K562 (cell line): ENCODE measurements around the gene ARFGEF2. TPM values are rescaled to one million over a fixed set of nuclear protein-coding genes. Genes with fewer than 3 reads are reported as not detected.
A peak's percentile ranks its signal among the peaks of the same experiment; 100 is the strongest.

Source experiments
- ATAC-seq: fragments of 200-7000 bp; cut with Tn5 transposase; 3 replicates; pipeline ENCODE4 v1.9.1; 2020; ENCODE audit warnings: moderate library complexity
- BruUV-seq: library from RNA; stranded (reverse); fragments of 400-500 nt; replicated peaks from 2 replicates; lab custom pipeline; 2021; lab: Mats Ljungman, UMichigan
- CTCF ChIA-PET: fragments of 300-600 bp; formaldehyde crosslinking; extraction: SDS; loops from one replicate; lab custom pipeline; 2021; ENCODE audit warnings: low intra/inter-chr PET ratio; lab: Yijun Ruan, JAX
- POLR2A ChIA-PET: fragments of 300-600, 350-650 bp; sonication (Branson Sonifier 250); formaldehyde crosslinking; extraction: SDS; loops from one replicate; lab custom pipeline; 2021; ENCODE audit warnings: antibody characterized with exemption, inconsistent platforms; lab: Yijun Ruan, JAX
- DNase-seq, 4 experiments: peaks; one replicate each; pipeline versions ENCODE4 v3.0.0 to v3.0.0-alpha.2; 2011 to 2018; ENCODE audit warnings: low spot score in 3 of 4, mixed read lengths in 3 of 4; ENCODE audit errors: extremely low read depth in 1 of 4
- FAIRE-seq: peaks from 2 replicates; lab custom pipeline; 2011; peaks lifted over from hg19 to GRCh38; lab: Jason Lieb, UNC
- H2AFZ ChIP-seq: 2 replicates; pipeline ENCODE4 v1.6.0; 2011; ENCODE audit warnings: low read depth, low read length, control low read depth, inconsistent platforms
- H3K27ac ChIP-seq: fragments of 200-600 bp; 3 replicates; pipeline ENCODE4 v1.8.0; 2011; ENCODE audit warnings: low read depth, mild to moderate bottlenecking, control low read depth, inconsistent platforms, low read length, moderate library complexity, mixed read lengths; ENCODE audit errors: extremely low read depth
- H3K27me3 ChIP-seq, 2 experiments: fragments of 300-600 bp in 1 of 2; 2 replicates in 1 of 2; 3 replicates in 1 of 2; pipeline versions ENCODE4 v1.6.0 to v1.8.0; 2011; ENCODE audit warnings: inconsistent platforms in 2 of 2, low read length in 2 of 2, mild to moderate bottlenecking in 1 of 2, mixed read lengths in 1 of 2, moderate library complexity in 1 of 2; ENCODE audit not compliant: control insufficient read depth in 2 of 2, insufficient read depth in 2 of 2
- H3K36me3 ChIP-seq: fragments of 300-600 bp; 3 replicates; pipeline ENCODE4 v1.8.0; 2011; ENCODE audit warnings: mild to moderate bottlenecking, low read length, inconsistent platforms; ENCODE audit not compliant: control insufficient read depth, insufficient read depth
- H3K4me1 ChIP-seq, 2 experiments: fragments of 200-600 bp in 1 of 2; replicated peaks in 1 of 2; 2 replicates in 1 of 2; 3 replicates in 1 of 2; pipeline versions ENCODE4 v1.5.1 to v1.8.0; 2011; ENCODE audit warnings: inconsistent platforms in 2 of 2, low read length in 2 of 2, mild to moderate bottlenecking in 1 of 2, mixed read lengths in 1 of 2, moderate library complexity in 1 of 2; ENCODE audit not compliant: control insufficient read depth in 2 of 2, insufficient read depth in 2 of 2
- H3K4me2 ChIP-seq: 2 replicates; pipeline ENCODE4 v1.6.1; 2011; ENCODE audit warnings: low read length, control low read depth, inconsistent platforms, mixed read lengths; ENCODE audit not compliant: insufficient read depth
- H3K4me3 ChIP-seq: fragments of 200-600 bp; sonication (generic), shearing (Covaris generic); 2 replicates; pipeline ENCODE4 v1.5.1; 2016; ENCODE audit warnings: control low read depth, inconsistent platforms
- H3K79me2 ChIP-seq: fragments of 200-600 bp; 3 replicates; pipeline ENCODE4 v1.8.0; 2011; ENCODE audit warnings: low read length, inconsistent platforms; ENCODE audit not compliant: control insufficient read depth, insufficient read depth
- H3K9ac ChIP-seq, 2 experiments: 2 replicates each; pipeline versions ENCODE4 v1.6.0 to v1.6.1; 2011; ENCODE audit warnings: low read depth in 2 of 2, low read length in 2 of 2, control low read depth in 1 of 2, inconsistent platforms in 1 of 2, mild to moderate bottlenecking in 1 of 2, mixed read lengths in 1 of 2; ENCODE audit not compliant: insufficient read depth in 1 of 2
- H3K9me1 ChIP-seq: one replicate; pipeline ENCODE4 v1.6.0; 2011; ENCODE audit warnings: inconsistent platforms, mild to moderate bottlenecking, low read length, moderate library complexity; ENCODE audit not compliant: control insufficient read depth, insufficient read depth
- H3K9me3 ChIP-seq: replicated peaks from 2 replicates; pipeline ENCODE4 v1.5.1; 2011; ENCODE audit warnings: low read depth, low read length, inconsistent platforms; ENCODE audit not compliant: control insufficient read depth, insufficient read depth
- H4K20me1 ChIP-seq: replicated peaks from 2 replicates; pipeline ENCODE4 v1.6.1; 2011; ENCODE audit warnings: low read length, inconsistent platforms, mixed read lengths; ENCODE audit not compliant: control insufficient read depth, insufficient read depth
- BRF2 ChIP-seq: IDR thresholded peaks from 3 replicates; pipeline ENCODE4 v1.6.1; 2011; ENCODE audit warnings: borderline replicate concordance, mild to moderate bottlenecking; ENCODE audit not compliant: insufficient read length, insufficient read depth
- CTCF ChIP-seq, 3 experiments: IDR thresholded peaks in 2 of 3; conservative IDR thresholded peaks in 1 of 3; 2 replicates each; pipeline ENCODE4 v1.5.1; 2011 to 2012; ENCODE audit warnings: low read length in 3 of 3, mild to moderate bottlenecking in 3 of 3, control low read depth in 2 of 3, improper control_type of control experiment in 1 of 3, inconsistent platforms in 1 of 3, low read depth in 1 of 3, mixed read lengths in 1 of 3, moderate library complexity in 1 of 3; ENCODE audit not compliant: insufficient read depth in 2 of 3
- CXXC5 ChIP-seq: fragments of 250-450 bp; sonication (Bioruptor Pico); IDR thresholded peaks from 2 replicates; pipeline ENCODE4 v1.8.0; 2022; ENCODE audit warnings: inconsistent platforms, mild to moderate bottlenecking, moderate library complexity
- EZH2 ChIP-seq: IDR thresholded peaks from 2 replicates; pipeline ENCODE4 v1.6.1; 2012; ENCODE audit warnings: low read depth, mild to moderate bottlenecking, inconsistent platforms, low read length, borderline replicate concordance
- FOXO4 ChIP-seq: fragments of 450-650 bp; formaldehyde crosslinking; IDR thresholded peaks from 2 replicates; pipeline ENCODE4 v1.4.0; 2020; ENCODE audit warnings: mild to moderate bottlenecking, moderate library complexity
- JUN ChIP-seq, 2 experiments: sonication (generic) in 1 of 2; formaldehyde crosslinking in 1 of 2; IDR thresholded peaks; 2 replicates each; pipeline versions ENCODE4 v1.6.1 to v1.8.0; 2012 to 2022; ENCODE audit warnings: borderline replicate concordance in 2 of 2, mild to moderate bottlenecking in 2 of 2, improper control_type of control experiment in 1 of 2, low read depth in 1 of 2, low read length in 1 of 2, missing genetic modification reagents in 1 of 2
- MIER1 ChIP-seq: fragments of 450-650 bp; IDR thresholded peaks from 2 replicates; pipeline ENCODE4 v1.6.1; 2016; ENCODE audit warnings: antibody characterized with exemption, mild to moderate bottlenecking, low read depth
- NCOA1 ChIP-seq: fragments of 450-650 bp; IDR thresholded peaks from 2 replicates; pipeline ENCODE4 v1.6.1; 2016; ENCODE audit warnings: low read depth
- RAD51 ChIP-seq: fragments of 450-650 bp; IDR thresholded peaks from 2 replicates; pipeline ENCODE4 v1.7.1; 2016; ENCODE audit warnings: low read depth, mild to moderate bottlenecking, borderline replicate concordance
- SNAPC5 ChIP-seq: fragments of 250-450 bp; sonication (Bioruptor Pico); IDR thresholded peaks from 2 replicates; pipeline ENCODE4 v1.8.0; 2021; ENCODE audit warnings: moderate library complexity, mild to moderate bottlenecking, inconsistent platforms
- ZBTB1 ChIP-seq: sonication (generic); formaldehyde crosslinking; IDR thresholded peaks from 2 replicates; pipeline ENCODE4 v1.8.1; 2023; ENCODE audit warnings: missing genetic modification reagents, low read depth, mild to moderate bottlenecking, borderline replicate concordance
- ZNF316 ChIP-seq: fragments of 450-650 bp; IDR thresholded peaks from 2 replicates; pipeline ENCODE4 v1.6.1; 2016
- ZNF589 ChIP-seq: fragments of 200-800 bp; sonication (Bioruptor generic); IDR thresholded peaks from 2 replicates; pipeline ENCODE4 v1.6.1; 2016; ENCODE audit warnings: low read depth, missing genetic modification characterization, missing compliant biosample characterization
- ZNF696 ChIP-seq: fragments of 250-450 bp; sonication (Bioruptor Pico); conservative IDR thresholded peaks from 2 replicates; pipeline ENCODE4 v1.4.0; 2020; ENCODE audit warnings: mild to moderate bottlenecking, moderate library complexity
- ZSCAN32 ChIP-seq: fragments of 450-650 bp; formaldehyde crosslinking; IDR thresholded peaks from 2 replicates; pipeline ENCODE4 v1.4.0; 2020; ENCODE audit warnings: mild to moderate bottlenecking, moderate library complexity
- WGBS: fragments of 100-300 bp; shearing (Covaris generic); methylation state at CpG from one replicate; pipeline ENCODE4 v1.1.6; 2016; ENCODE audit warnings: low coverage, mixed read lengths; ENCODE audit not compliant: insufficient coverage; ENCODE audit errors: missing lambda C conversion rate; 5-methylcytosine and 5-hydroxymethylcytosine counted together
- in situ Hi-C: fragments of 300-500 bp; cut with MboI; formaldehyde crosslinking; loops from 4 replicates; pipeline ENCODE4 v1.15.0; 2018; ENCODE audit warnings: inconsistent platforms, mixed read lengths
- intact Hi-C: fragments of 100-400 bp; cut with micrococcal nuclease; formaldehyde crosslinking; loops from 2 replicates; pipeline ENCODE4 v1.14.2; 2022
- polyA plus RNA-seq, 8 experiments: library from polyadenylated mRNA; depleted of rRNA in 4 of 8; stranded (reverse) in 5 of 8; unstranded in 3 of 8; fragments of >200 nt; fragmentation: Nextera tagmentation in 2 of 8; fragmentation: Illumina TruSeq in 1 of 8; extraction: Ambion mirVana in 2 of 8; extraction: Trizol in 1 of 8; gene quantifications; 2 replicates each; pipeline versions ENCODE4 v1.2.1 to v1.2.3, GENCODE V29; 2011 to 2014; ENCODE audit warnings: inconsistent platforms in 1 of 8, missing spikeins in 1 of 8
- total RNA-seq, 7 experiments: library from RNA; depleted of rRNA in 6 of 7; stranded (reverse); fragments of >200 nt in 6 of 7; fragmentation: Illumina TruSeq in 2 of 7; extraction: Trizol in 2 of 7; gene quantifications; 2 replicates each; pipeline versions ENCODE4 v1.2.1 to v1.2.3, GENCODE V29; 2011 to 2021; ENCODE audit warnings: low replicate concordance in 1 of 7

Gene ARFGEF2
- total and polyA plus RNA-seq, 9 of the 15 experiments (the other 6 are each of a cell fraction or from before 2014, with no cell fraction given), result 4.2 to 18.8 (median 13.7) TPM

GRCh38 chr20:49046087-49046900 lies 124.8 kb downstream of the ARFGEF2 start, which contains the start of gene CSE1L (continued):
- TF ChIP-seq ZBTB1 (no peak; the same call in 1 of the 2 replicates), FOXO4 (CRISPR knock-in tag) (no peak), CXXC5 (CRISPR knock-in tag) (peak; percentile 97), ZSCAN32 (0 out of 2 replicates have a peak, but pooled peaks have one; percentile 10)

GRCh38 chr20:49052334-49052733 lies 130.8 kb downstream of the ARFGEF2 start:
- H3K79me2 ChIP-seq, result peaks cover 100% of the 10 kb centered on the region
- H3K27ac ChIP-seq, result no peak overlapping the region
- no peaks in the 10 kb centered on the region for H3K27me3 ChIP-seq
- H3K9me1 ChIP-seq, result no peaks in the 10 kb centered on the region
- ATAC-seq, result peak; percentile 53
- BruUV-seq, result no TSS peak
- WGBS, result 52% methylated on average over 1 of the region's 1 CpG
- intact Hi-C loops (no loop called here), in situ Hi-C loops (no loop called here)
- FAIRE-seq, result no peak
- POLR2A ChIA-PET, result interaction anchor here (0.6 kb wide), 1 partner anchor 151 kb away, joined by 4 read pairs; no protein-coding TSS in a partner anchor
- H3K36me3 ChIP-seq, result peaks cover 82% of the 10 kb centered on the region
- no peak for DNase-seq
- no peak overlapping the region for H2AFZ ChIP-seq
- peaks cover 3 to 16% of the 10 kb centered on the region in 2 experiments; a peak in 3 of 5 replicates for H3K4me1 ChIP-seq
- H3K9me3 ChIP-seq, result no peaks in the 10 kb centered on the region
- H3K9ac ChIP-seq, result no peak overlapping the region
- no peak overlapping the region for H3K4me3 ChIP-seq
- H3K4me2 ChIP-seq, result no peak overlapping the region
- H4K20me1 ChIP-seq, result peaks cover 40% of the 10 kb centered on the region
- CTCF ChIA-PET, result no interaction called here
- TF ChIP-seq ZNF589, result no peak
- no peak for TF ChIP-seq EZH2
- no peak for TF ChIP-seq SNAPC5 (CRISPR knock-in tag)
- peak in 1 of 3 experiments; percentile 11; a peak in 1 of 6 replicates for TF ChIP-seq CTCF (IDR thresholded peaks at IDR 0.05 in 2 of 3, conservative IDR thresholded peaks at IDR 0.05 in 1 of 3; ENCODE audit: insufficient read depth in 2 of 3, low read depth in 1 of 3, low read length in 3 of 3)
- TF ChIP-seq ZNF696 (CRISPR knock-in tag), result no peak
- TF ChIP-seq RAD51, result no peak
- TF ChIP-seq NCOA1, result no peak
- TF ChIP-seq JUN (IDR thresholded peaks at IDR 0.05; ENCODE audit: borderline replicate concordance, low read depth, low read length), result no peak
- no peak for TF ChIP-seq JUN (CRISPR knock-in tag; IDR thresholded peaks at IDR 0.05; ENCODE audit: borderline replicate concordance)
- TF ChIP-seq MIER1, result no peak
- TF ChIP-seq BRF2, result no peak
- TF ChIP-seq ZNF316, result 0 out of 2 replicates have a peak, but pooled peaks have one; percentile 25
